GM12892 (cell line): Measurements from ENCODE around the gene CMTR1.

ENCODE experiments used
- POLR2A ChIP-seq: IDR thresholded peaks from 2 replicates; pipeline ENCODE4 v1.6.1; 2011; ENCODE audit warnings: low read depth, low read length, control low read depth
- POLR2AphosphoS5 ChIP-seq: IDR thresholded peaks from 2 replicates; pipeline ENCODE4 v1.6.1; 2011; ENCODE audit warnings: low read depth, low read length, control low read depth

DNA sequence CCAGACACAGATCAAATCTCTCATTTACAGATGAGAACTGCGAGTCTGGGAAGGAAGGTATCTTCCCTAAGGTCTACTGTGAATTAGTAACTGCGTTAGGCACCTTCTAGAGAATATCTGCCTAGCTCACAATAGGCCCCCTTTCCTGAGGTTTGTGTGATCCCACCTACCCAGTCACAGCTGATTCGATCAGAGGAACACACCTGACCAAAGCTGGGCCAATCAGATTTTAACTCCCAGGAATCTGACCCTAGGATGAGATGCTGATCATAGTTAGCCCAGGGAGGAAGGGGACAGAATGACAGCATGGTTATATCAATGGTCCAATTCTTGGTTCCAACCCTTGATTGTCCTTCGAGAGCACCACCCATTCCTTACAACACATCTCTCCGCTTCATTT, 74.1 kb downstream of the CMTR1 start:
- TF ChIP-seq POLR2A (no peak), POLR2AphosphoS5 (no peak)
